Measurements from ENCODE around the gene ELAVL2. TPM values are rescaled to one million over a fixed set of nuclear protein-coding genes. Genes with fewer than 3 reads are reported as not detected.

ELAVL2 gene
- total and polyA plus RNA-seq, 9 of the 15 experiments (the other 6 are each of a cell fraction or from before 2014, with no cell fraction given), result not detected

- ChIA-PET POLR2A (no interaction called here), CTCF (ENCODE audit: low intra/inter-chr PET ratio) (no interaction called here)
- no peak for DNase-seq (ENCODE audit: extremely low read depth in 1 of 4, low spot score in 3 of 4)
- no peak overlapping the region for H3K9ac ChIP-seq (ENCODE audit: insufficient read depth in 1 of 2, low read depth in 2 of 2, low read length in 2 of 2)
- H3K4me3 ChIP-seq, result no peak overlapping the region
- FAIRE-seq, result no peak
- H3K9me3 ChIP-seq (replicated peaks; ENCODE audit: control insufficient read depth, insufficient read depth, low read depth, low read length), result no peaks in the 10 kb centered on the region
- no peak for TF ChIP-seq RNF2 (IDR thresholded peaks at IDR 0.05)
- no peak for TF ChIP-seq E2F6 (IDR thresholded peaks at IDR 0.05; ENCODE audit: borderline replicate concordance in 1 of 2, extremely low read depth in 1 of 2, insufficient read depth in 1 of 2, insufficient read length in 1 of 2, low read depth in 1 of 2, low read length in 1 of 2, poor library complexity in 1 of 2, severe bottlenecking in 1 of 2)
- TF ChIP-seq ZNF224 (CRISPR knock-in tag; IDR thresholded peaks at IDR 0.05), result no peak
- no peak for TF ChIP-seq DNMT1 (IDR thresholded peaks at IDR 0.05)
- TF ChIP-seq SMC3 (conservative IDR thresholded peaks at IDR 0.05; ENCODE audit: insufficient read depth, low read depth, low read length), result no peak
- TF ChIP-seq ZNF23 (CRISPR knock-in tag; IDR thresholded peaks at IDR 0.05), result no peak
- ATAC-seq, result no peak
- H3K4me1 ChIP-seq (replicated peaks in 1 of 2; ENCODE audit: control insufficient read depth in 2 of 2, insufficient read depth in 2 of 2, low read length in 2 of 2), result no peaks in the 10 kb centered on the region
- no peaks in the 10 kb centered on the region for H3K36me3 ChIP-seq (ENCODE audit: control insufficient read depth, insufficient read depth, low read length)
- H3K9me1 ChIP-seq (ENCODE audit: control insufficient read depth, insufficient read depth, low read length), result no peaks in the 10 kb centered on the region
- intact Hi-C loops (cut with micrococcal nuclease), result no loop called here
- H3K27me3 ChIP-seq (ENCODE audit: control insufficient read depth in 2 of 2, insufficient read depth in 2 of 2, low read length in 2 of 2), result no peaks in the 10 kb centered on the region
- no peaks in the 10 kb centered on the region for H3K79me2 ChIP-seq (ENCODE audit: control insufficient read depth, insufficient read depth, low read length)
- no peak overlapping the region for H3K27ac ChIP-seq (ENCODE audit: extremely low read depth, low read depth, low read length)
- H3K4me2 ChIP-seq (ENCODE audit: insufficient read depth, low read length), result no peak overlapping the region
- H4K20me1 ChIP-seq (replicated peaks; ENCODE audit: control insufficient read depth, insufficient read depth, low read length), result no peaks in the 10 kb centered on the region
- no CpG with 5 or more reads among the region's 1 CpG for WGBS (ENCODE audit: insufficient coverage, low coverage, missing lambda C conversion rate)
- BruUV-seq (replicated peaks), result no TSS peak
- no peak overlapping the region for H2AFZ ChIP-seq (ENCODE audit: low read depth, low read length)
- in situ Hi-C loops (cut with MboI), result no loop called here
Measured at GRCh38 chr9:23698161-23698560, 127.9 kb downstream of the ELAVL2 start.
